Endodermal cell (in vitro differentiated cells): ENCODE measurements around the gene DHRS4L2. TPM values are rescaled to one million over a fixed set of nuclear protein-coding genes. Genes with fewer than 3 reads are reported as not detected.
"Not testable (repeated sequence)": the region's sequence is repeated elsewhere in the genome, so short reads cannot be mapped to it uniquely, and the experiment has no call there.

Experiments used
- DNase-seq: peaks from one replicate; pipeline ENCODE4 v3.0.0-alpha.2; 2017
- H3K27ac ChIP-seq: 2 replicates; pipeline ENCODE4 v1.5.1; 2013; ENCODE audit warnings: mild to moderate bottlenecking, low read depth, low read length, moderate library complexity
- H3K27me3 ChIP-seq: 2 replicates; pipeline ENCODE4 v1.6.1; 2013; ENCODE audit warnings: mild to moderate bottlenecking, low read length, moderate library complexity; ENCODE audit not compliant: insufficient read depth, control insufficient read depth, poor library complexity, severe bottlenecking
- H3K36me3 ChIP-seq: 2 replicates; pipeline ENCODE4 v1.7.0; 2013; ENCODE audit warnings: mild to moderate bottlenecking, low read length, moderate library complexity; ENCODE audit not compliant: control insufficient read depth, insufficient read depth
- H3K4me1 ChIP-seq: one replicate; pipeline ENCODE4 v1.7.0; 2013; ENCODE audit warnings: low read length; ENCODE audit not compliant: control insufficient read depth, insufficient read depth
- H3K4me3 ChIP-seq: 2 replicates; pipeline ENCODE4 v1.5.1; 2013; ENCODE audit warnings: mild to moderate bottlenecking, low read length, moderate library complexity
- H3K9ac ChIP-seq: 2 replicates; pipeline ENCODE4 v1.6.1; 2013; ENCODE audit warnings: mild to moderate bottlenecking, low read length, moderate library complexity; ENCODE audit not compliant: poor library complexity, severe bottlenecking; ENCODE audit errors: extremely low read depth
- H3K9me3 ChIP-seq: 2 replicates; pipeline ENCODE4 v1.6.1; 2013; ENCODE audit warnings: mild to moderate bottlenecking, low read length, moderate library complexity; ENCODE audit not compliant: control insufficient read depth
- H3K27ac Mint-ChIP-seq: 2 replicates; pipeline ENCODE4 v1.8.0; 2020; ENCODE audit warnings: mixed read lengths
- H3K27me3 Mint-ChIP-seq: 2 replicates; pipeline ENCODE4 v1.8.0; 2021; ENCODE audit warnings: mild to moderate bottlenecking, mixed read lengths; ENCODE audit not compliant: insufficient read depth
- H3K36me3 Mint-ChIP-seq: 2 replicates; pipeline ENCODE4 v1.8.0; 2020; ENCODE audit warnings: low read depth, mixed read lengths
- H3K4me1 Mint-ChIP-seq: 2 replicates; pipeline ENCODE4 v1.8.0; 2020; ENCODE audit warnings: mixed read lengths
- H3K4me3 Mint-ChIP-seq: 2 replicates; pipeline ENCODE4 v1.8.0; 2020; ENCODE audit warnings: mild to moderate bottlenecking, moderate library complexity, mixed read lengths
- H3K9me3 Mint-ChIP-seq: 2 replicates; pipeline ENCODE4 v1.8.0; 2020; ENCODE audit warnings: mild to moderate bottlenecking, mixed read lengths
- WGBS, 2 experiments: methylation state at CpG; one replicate each; pipeline versions ENCODE4 v1.1.5 to v1.1.7; 2013; ENCODE audit warnings: missing lambda C conversion rate in 2 of 2, mixed read lengths in 1 of 2; ENCODE audit not compliant: insufficient coverage in 1 of 2, insufficient read length in 1 of 2; 5-methylcytosine and 5-hydroxymethylcytosine counted together
- total RNA-seq, 2 donors: library from RNA; stranded (reverse); fragmentation: NEBNext Ultra II Directional in 1 of 2; extraction: Animal tissue kit (Norgen Biotek cat#: 25700) in 1 of 2; gene quantifications; 2 replicates in 1 of 2; 3 replicates in 1 of 2; pipeline ENCODE4 v1.2.1, GENCODE V29; 2021
- TF ChIP-seq, protein P1 (sequence below): fragments of 200-600 bp; sonication (generic); conservative IDR thresholded peaks from 2 replicates; pipeline ENCODE4 v1.5.0; 2021; ENCODE audit warnings: antibody characterized with exemption, mild to moderate bottlenecking

The DHRS4L2 gene
- total RNA-seq, 2 donors from 2014 or later: 16.7 to 17.3 TPM

DNA sequence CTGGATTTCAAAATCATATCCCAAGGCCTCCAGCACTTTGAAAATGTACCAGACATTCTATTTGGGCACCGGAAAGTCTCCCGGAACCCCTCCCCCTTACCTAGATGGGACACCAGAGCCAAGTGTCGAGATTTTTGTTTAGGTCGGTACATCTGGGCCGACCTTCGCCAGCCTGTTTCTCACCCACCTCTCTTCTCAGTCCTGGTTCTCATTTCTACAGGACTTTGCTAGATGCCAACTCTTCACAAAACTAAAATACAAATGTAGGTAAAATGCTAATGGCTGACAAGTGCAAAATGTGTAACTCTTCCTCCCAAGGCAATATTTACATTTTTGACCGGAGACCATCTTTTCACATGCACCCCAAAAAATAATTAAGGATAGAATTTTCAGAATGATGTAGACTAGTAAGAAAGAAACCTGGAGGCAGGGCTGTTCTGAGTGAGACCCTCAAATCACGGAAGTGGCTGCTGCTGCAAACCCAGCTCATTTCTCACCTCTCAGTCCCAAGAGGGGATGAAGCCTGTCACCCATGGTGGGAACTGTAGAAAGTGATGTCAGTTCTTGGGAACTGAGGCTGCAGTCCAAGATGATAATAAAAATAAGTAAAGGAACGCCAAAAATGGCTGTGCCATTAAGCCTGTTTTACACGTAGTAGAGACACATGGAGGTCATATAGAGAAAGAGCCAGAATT is 48.4 kb downstream of the DHRS4L2 start:
- H3K4me1 Mint-ChIP-seq, H3K9ac ChIP-seq, DNase-seq, H3K4me1 ChIP-seq, H3K27me3 Mint-ChIP-seq, H3K36me3 ChIP-seq, H3K27ac ChIP-seq, H3K27ac Mint-ChIP-seq, H3K36me3 Mint-ChIP-seq, H3K27me3 ChIP-seq: not testable (repeated sequence)
- Mint-ChIP-seq H3K9me3 (peaks cover 17% of the 10 kb centered on the region), H3K4me3 (peak overlapping the region; percentile 78)
- Histone ChIP-seq H3K9me3 (peaks cover 10% of the 10 kb centered on the region), H3K4me3 (peak overlapping the region; percentile 87)
- 44 to 59% methylated on average over 5 to 9 of the region's 10 CpGs for WGBS, 2 experiments
- TF ChIP-seq, protein P1, sequence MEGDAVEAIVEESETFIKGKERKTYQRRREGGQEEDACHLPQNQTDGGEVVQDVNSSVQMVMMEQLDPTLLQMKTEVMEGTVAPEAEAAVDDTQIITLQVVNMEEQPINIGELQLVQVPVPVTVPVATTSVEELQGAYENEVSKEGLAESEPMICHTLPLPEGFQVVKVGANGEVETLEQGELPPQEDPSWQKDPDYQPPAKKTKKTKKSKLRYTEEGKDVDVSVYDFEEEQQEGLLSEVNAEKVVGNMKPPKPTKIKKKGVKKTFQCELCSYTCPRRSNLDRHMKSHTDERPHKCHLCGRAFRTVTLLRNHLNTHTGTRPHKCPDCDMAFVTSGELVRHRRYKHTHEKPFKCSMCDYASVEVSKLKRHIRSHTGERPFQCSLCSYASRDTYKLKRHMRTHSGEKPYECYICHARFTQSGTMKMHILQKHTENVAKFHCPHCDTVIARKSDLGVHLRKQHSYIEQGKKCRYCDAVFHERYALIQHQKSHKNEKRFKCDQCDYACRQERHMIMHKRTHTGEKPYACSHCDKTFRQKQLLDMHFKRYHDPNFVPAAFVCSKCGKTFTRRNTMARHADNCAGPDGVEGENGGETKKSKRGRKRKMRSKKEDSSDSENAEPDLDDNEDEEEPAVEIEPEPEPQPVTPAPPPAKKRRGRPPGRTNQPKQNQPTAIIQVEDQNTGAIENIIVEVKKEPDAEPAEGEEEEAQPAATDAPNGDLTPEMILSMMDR: peak; percentile 38

DNA sequence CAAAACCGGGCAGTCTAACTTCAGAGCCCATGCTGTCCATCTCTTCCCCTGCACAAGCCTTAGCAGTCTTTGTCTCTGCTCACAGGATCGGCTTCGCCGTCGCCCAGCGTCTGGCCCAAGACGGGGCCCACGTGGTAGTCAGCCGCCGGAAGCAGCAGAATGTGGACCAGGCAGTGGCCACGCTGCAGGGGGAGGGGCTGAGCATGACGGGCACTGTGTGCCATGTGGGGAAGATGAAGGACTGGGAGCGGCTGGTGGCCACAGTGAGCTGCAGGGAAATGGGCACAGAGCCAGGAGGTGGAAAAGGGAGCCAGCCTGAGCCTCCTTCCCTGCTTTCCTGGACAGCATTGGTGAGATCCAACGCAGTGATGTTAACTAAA is 48.9 kb downstream of the DHRS4L2 start:
- H3K27ac ChIP-seq: no peak overlapping the region
- peaks cover 5% of the 10 kb centered on the region for H3K9me3 ChIP-seq
- no peaks in the 10 kb centered on the region for H3K36me3 ChIP-seq
- H3K4me1 ChIP-seq: no peaks in the 10 kb centered on the region
- WGBS, 2 experiments: 91 to 92% methylated on average over 2 to 14 of the region's 14 CpGs
- Mint-ChIP-seq H3K9me3 (peaks cover 12% of the 10 kb centered on the region), H3K4me1 (peaks cover 7% of the 10 kb centered on the region), H3K4me3 (no peak overlapping the region), H3K27ac (no peak overlapping the region), H3K36me3 (no peaks in the 10 kb centered on the region), H3K27me3 (peaks cover 6% of the 10 kb centered on the region)
- no peak overlapping the region for H3K4me3 ChIP-seq
- no peak overlapping the region for H3K9ac ChIP-seq
- TF ChIP-seq, protein P1: no peak
- H3K27me3 ChIP-seq: no peaks in the 10 kb centered on the region
- DNase-seq: no peak

DNA sequence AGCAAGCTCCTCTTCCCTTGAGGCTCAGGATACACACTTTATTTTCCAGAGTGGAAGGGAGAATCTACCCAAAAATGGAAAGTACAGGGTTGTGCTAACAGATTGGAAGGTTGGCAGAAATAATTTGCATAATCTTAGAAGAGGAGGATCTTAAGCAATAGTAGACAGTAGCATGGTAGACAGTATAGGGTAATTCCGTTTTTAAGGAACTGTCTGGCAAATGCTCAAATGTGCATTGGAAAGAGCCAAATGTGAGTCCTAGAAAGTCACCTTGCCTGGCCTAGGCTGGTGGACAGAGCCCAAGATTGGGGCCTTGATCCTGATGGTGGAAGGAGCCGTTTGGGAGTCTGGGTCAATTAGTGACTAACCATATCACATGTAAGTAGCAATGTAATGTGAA is 50.0 kb downstream of the DHRS4L2 start:
- Mint-ChIP-seq H3K27ac (no peak overlapping the region), H3K4me1 (peaks cover 7% of the 10 kb centered on the region), H3K4me3 (no peak overlapping the region), H3K9me3 (peaks cover 5% of the 10 kb centered on the region), H3K27me3 (peaks cover 3% of the 10 kb centered on the region), H3K36me3 (no peaks in the 10 kb centered on the region)
- Histone ChIP-seq H3K9me3 (no peaks in the 10 kb centered on the region), H3K4me1 (no peaks in the 10 kb centered on the region), H3K4me3 (no peak overlapping the region), H3K36me3 (no peaks in the 10 kb centered on the region), H3K27me3 (no peaks in the 10 kb centered on the region), H3K9ac (no peak overlapping the region), H3K27ac (no peak overlapping the region)
- TF ChIP-seq, protein P1: no peak
- WGBS, 2 experiments: 86 to 93% methylated on average over 2 of the region's 2 CpGs
- no peak for DNase-seq
